ENCODE results near the gene ANGPTL5. TPM values are rescaled to one million over a fixed set of nuclear protein-coding genes. Genes with fewer than 3 reads are reported as not detected.

ANGPTL5 gene
- polyA plus RNA-seq, 1 donor (not counting 4 experiments of a cell fraction or from before 2014, with no cell fraction given) = 0.03 TPM

DNA sequence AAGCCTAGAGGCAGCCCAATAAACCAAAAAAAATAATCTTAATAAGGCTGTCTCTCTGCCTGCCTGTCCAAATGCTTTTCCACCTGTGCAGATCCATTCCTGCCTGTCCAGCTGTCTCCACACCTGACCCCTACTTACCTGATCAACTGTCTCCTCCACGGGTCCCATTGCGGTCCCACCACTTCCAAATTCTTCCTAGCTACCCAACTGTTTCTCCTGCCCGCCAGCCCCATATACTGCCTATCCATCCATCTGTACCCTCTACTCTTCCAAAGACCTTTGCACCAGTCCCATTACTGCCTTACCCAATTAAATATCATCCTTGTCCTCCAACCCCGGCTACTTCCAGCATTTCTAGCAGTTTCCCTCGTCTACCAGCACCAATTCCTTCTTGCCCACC, 39.4 kb upstream of the ANGPTL5 start:
- no peak overlapping the region for H3K4me3 ChIP-seq (ENCODE audit: control insufficient read depth in 2 of 3, extremely low read depth in 1 of 3, insufficient read depth in 2 of 3, low read depth in 1 of 3, low read length in 3 of 3)
- H4K20me1 ChIP-seq (ENCODE audit: control insufficient read depth, extremely low read depth, insufficient read depth, low read length) = no peaks in the 10 kb centered on the region
- TF ChIP-seq, protein P1, sequence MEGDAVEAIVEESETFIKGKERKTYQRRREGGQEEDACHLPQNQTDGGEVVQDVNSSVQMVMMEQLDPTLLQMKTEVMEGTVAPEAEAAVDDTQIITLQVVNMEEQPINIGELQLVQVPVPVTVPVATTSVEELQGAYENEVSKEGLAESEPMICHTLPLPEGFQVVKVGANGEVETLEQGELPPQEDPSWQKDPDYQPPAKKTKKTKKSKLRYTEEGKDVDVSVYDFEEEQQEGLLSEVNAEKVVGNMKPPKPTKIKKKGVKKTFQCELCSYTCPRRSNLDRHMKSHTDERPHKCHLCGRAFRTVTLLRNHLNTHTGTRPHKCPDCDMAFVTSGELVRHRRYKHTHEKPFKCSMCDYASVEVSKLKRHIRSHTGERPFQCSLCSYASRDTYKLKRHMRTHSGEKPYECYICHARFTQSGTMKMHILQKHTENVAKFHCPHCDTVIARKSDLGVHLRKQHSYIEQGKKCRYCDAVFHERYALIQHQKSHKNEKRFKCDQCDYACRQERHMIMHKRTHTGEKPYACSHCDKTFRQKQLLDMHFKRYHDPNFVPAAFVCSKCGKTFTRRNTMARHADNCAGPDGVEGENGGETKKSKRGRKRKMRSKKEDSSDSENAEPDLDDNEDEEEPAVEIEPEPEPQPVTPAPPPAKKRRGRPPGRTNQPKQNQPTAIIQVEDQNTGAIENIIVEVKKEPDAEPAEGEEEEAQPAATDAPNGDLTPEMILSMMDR (optimal IDR thresholded peaks at IDR 0.05 in 1 of 3, IDR thresholded peaks at IDR 0.05 in 1 of 3, conservative IDR thresholded peaks at IDR 0.05 in 1 of 3; ENCODE audit: extremely low read depth in 1 of 3, insufficient read depth in 2 of 3, low read length in 3 of 3) = no peak
- no peak for TF ChIP-seq EZH2 (IDR thresholded peaks at IDR 0.05; ENCODE audit: low read length)
- H3K4me2 ChIP-seq (ENCODE audit: control insufficient read depth, extremely low read depth, insufficient read depth, low read depth, low read length) = no peak overlapping the region
- no peaks in the 10 kb centered on the region for H3K9me1 ChIP-seq (ENCODE audit: control insufficient read depth, extremely low read depth, insufficient read depth, low read length)
- no peaks in the 10 kb centered on the region for H3K79me2 ChIP-seq (ENCODE audit: control insufficient read depth, insufficient read depth, low read length)
- H3K4me1 ChIP-seq (ENCODE audit: control insufficient read depth, extremely low read depth, insufficient read depth, low read length) = no peaks in the 10 kb centered on the region
- no peak for FAIRE-seq
- H3K9ac ChIP-seq (ENCODE audit: control insufficient read depth, extremely low read depth, insufficient read depth, low read length) = no peak overlapping the region
- DNase-seq (ENCODE audit: low read depth, low spot score) = no peak
- H3K36me3 ChIP-seq (ENCODE audit: control insufficient read depth in 2 of 2, extremely low read depth in 1 of 2, insufficient read depth in 2 of 2, low read length in 2 of 2) = no peaks in the 10 kb centered on the region
- dilution Hi-C loops (cut with MboI; ENCODE audit: extremely low pct_ligation_motif_present, low sequenced_read_pairs) = no loop called here
- no peaks in the 10 kb centered on the region for H3K27me3 ChIP-seq (ENCODE audit: control insufficient read depth, extremely low read depth, insufficient read depth, low read length)
- no peaks in the 10 kb centered on the region for H3K9me3 ChIP-seq (ENCODE audit: control insufficient read depth, low read depth, low read length)
- H3K27ac ChIP-seq (ENCODE audit: control insufficient read depth, insufficient read depth, low read length) = no peak overlapping the region
- no peak overlapping the region for H2AFZ ChIP-seq (ENCODE audit: control insufficient read depth, low read length)

DNA sequence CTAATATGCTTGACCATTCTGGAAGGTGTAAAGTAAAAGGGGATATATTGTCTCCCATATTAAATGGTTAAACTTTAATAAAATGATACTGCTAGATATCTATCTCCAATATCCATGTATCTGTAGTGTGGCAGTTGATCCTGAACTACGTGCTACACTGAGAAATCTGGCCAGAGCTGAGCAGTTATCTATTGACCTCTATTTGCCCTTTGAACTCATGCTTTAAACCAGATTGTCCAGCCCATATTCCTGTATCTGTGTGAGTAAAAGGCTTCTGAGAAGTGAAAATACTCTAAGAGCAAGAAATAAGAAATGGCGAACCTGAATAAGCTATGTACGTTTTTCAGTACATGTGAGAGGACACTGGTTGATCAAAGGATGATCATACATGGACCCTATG, 39.0 kb upstream of the ANGPTL5 start:
- H3K79me2 ChIP-seq (ENCODE audit: control insufficient read depth, insufficient read depth, low read length) = no peaks in the 10 kb centered on the region
- H3K4me1 ChIP-seq (ENCODE audit: control insufficient read depth, extremely low read depth, insufficient read depth, low read length) = no peaks in the 10 kb centered on the region
- no peak overlapping the region for H3K4me2 ChIP-seq (ENCODE audit: control insufficient read depth, extremely low read depth, insufficient read depth, low read depth, low read length)
- H4K20me1 ChIP-seq (ENCODE audit: control insufficient read depth, extremely low read depth, insufficient read depth, low read length) = no peaks in the 10 kb centered on the region
- TF ChIP-seq EZH2 (IDR thresholded peaks at IDR 0.05; ENCODE audit: low read length) = no peak
- TF ChIP-seq, protein P1 (optimal IDR thresholded peaks at IDR 0.05 in 1 of 3, IDR thresholded peaks at IDR 0.05 in 1 of 3, conservative IDR thresholded peaks at IDR 0.05 in 1 of 3; ENCODE audit: extremely low read depth in 1 of 3, insufficient read depth in 2 of 3, low read length in 3 of 3) = no peak
- H3K27ac ChIP-seq (ENCODE audit: control insufficient read depth, insufficient read depth, low read length) = no peak overlapping the region
- no peaks in the 10 kb centered on the region for H3K9me3 ChIP-seq (ENCODE audit: control insufficient read depth, low read depth, low read length)
- H3K27me3 ChIP-seq (ENCODE audit: control insufficient read depth, extremely low read depth, insufficient read depth, low read length) = no peaks in the 10 kb centered on the region
- no peaks in the 10 kb centered on the region for H3K36me3 ChIP-seq (ENCODE audit: control insufficient read depth in 2 of 2, extremely low read depth in 1 of 2, insufficient read depth in 2 of 2, low read length in 2 of 2)
- no peaks in the 10 kb centered on the region for H3K9me1 ChIP-seq (ENCODE audit: control insufficient read depth, extremely low read depth, insufficient read depth, low read length)
- H2AFZ ChIP-seq (ENCODE audit: control insufficient read depth, low read length) = no peak overlapping the region
- dilution Hi-C loops (cut with MboI; ENCODE audit: extremely low pct_ligation_motif_present, low sequenced_read_pairs) = no loop called here
- FAIRE-seq (no peak), DNase-seq (ENCODE audit: low read depth, low spot score) (no peak)
- H3K9ac ChIP-seq (ENCODE audit: control insufficient read depth, extremely low read depth, insufficient read depth, low read length) = no peak overlapping the region
- H3K4me3 ChIP-seq (ENCODE audit: control insufficient read depth in 2 of 3, extremely low read depth in 1 of 3, insufficient read depth in 2 of 3, low read depth in 1 of 3, low read length in 3 of 3) = no peak overlapping the region

Data from keratinocyte (primary cell).